Measurements from ENCODE around the gene PARP8. TPM values are rescaled to one million over a fixed set of nuclear protein-coding genes. Genes with fewer than 3 reads are reported as not detected.

Gene PARP8
- total and polyA plus RNA-seq, 2 of the 8 experiments (the other 6 are each of a cell fraction or from before 2014, with no cell fraction given): 16.6 to 30.6 TPM

- CTCF ChIA-PET (ENCODE audit: partially characterized antibody): no interaction called here
Observed at GRCh38 chr5:50759526-50760270, 93.3 kb downstream of the PARP8 start.

More at GRCh38 chr5:50759526-50760270, 93.3 kb downstream of the PARP8 start:
- peaks cover 0 to 2% of the 10 kb centered on the region in 2 experiments for H4K20me1 ChIP-seq (replicated peaks in 1 of 2; ENCODE audit: control insufficient read depth in 1 of 2, insufficient read depth in 2 of 2, low read length in 2 of 2)
- no peaks in the 10 kb centered on the region for H3K79me2 ChIP-seq (ENCODE audit: control insufficient read depth in 1 of 2, insufficient read depth in 2 of 2, low read length in 2 of 2)
- no peaks in the 10 kb centered on the region for H3K79me1 ChIP-seq (ENCODE audit: low read depth, low read length)
- no peak overlapping the region for H3K56ac ChIP-seq (replicated peaks; ENCODE audit: insufficient read length, low read depth, low read length)
- H3K27ac ChIP-seq (ENCODE audit: low read depth, low read length): no peak overlapping the region
- H4K5ac ChIP-seq (ENCODE audit: insufficient read length, low read depth, low read length): no peak overlapping the region
- no peaks in the 10 kb centered on the region for H3K23me2 ChIP-seq (ENCODE audit: low read depth, low read length)
- no peaks in the 10 kb centered on the region for H3K27me3 ChIP-seq (replicated peaks in 1 of 4; ENCODE audit: control insufficient read depth in 3 of 4, extremely low read depth in 1 of 4, insufficient read depth in 3 of 4, low read length in 3 of 4)
- H2AK5ac ChIP-seq (ENCODE audit: low read depth, low read length): no peak overlapping the region
- no peak overlapping the region for H2BK12ac ChIP-seq (ENCODE audit: low read depth, low read length)
- H3K14ac ChIP-seq (ENCODE audit: insufficient read length): no peak overlapping the region
- H4K91ac ChIP-seq (replicated peaks; ENCODE audit: insufficient read length, low read length): no peak overlapping the region
- H3K23ac ChIP-seq (ENCODE audit: insufficient read length): no peak overlapping the region
- H3K4ac ChIP-seq (replicated peaks; ENCODE audit: insufficient read length, low read depth, low read length): no peak overlapping the region
- H3K9me3 ChIP-seq (ENCODE audit: insufficient read depth in 2 of 2, low read depth in 1 of 2, low read length in 1 of 2): no peaks in the 10 kb centered on the region
- no peak overlapping the region for H2BK20ac ChIP-seq (ENCODE audit: low read length)
- no peak overlapping the region for H3K18ac ChIP-seq (ENCODE audit: extremely low read depth, low read length)
- 90% methylated on average over 1 of the region's 1 CpG; no CpG with 5 or more reads in 1 of the 2 experiments for WGBS, 2 experiments (ENCODE audit: extremely low coverage in 1 of 2, insufficient coverage in 1 of 2, insufficient read length in 1 of 2, insufficient replicate concordance in 2 of 2, low coverage in 1 of 2, low lambda C conversion rate in 2 of 2, missing lambda C conversion rate in 1 of 2)
- no peaks in the 10 kb centered on the region for H3K4me1 ChIP-seq (replicated peaks in 1 of 4; ENCODE audit: control insufficient read depth in 3 of 4, insufficient read depth in 4 of 4, low read length in 3 of 4)
- POLR2A ChIA-PET (ENCODE audit: partially characterized antibody): no interaction called here
- no peak overlapping the region for H3K4me2 ChIP-seq (ENCODE audit: insufficient read depth in 1 of 2, low read depth in 2 of 2, low read length in 2 of 2)
- no peak overlapping the region for H2AFZ ChIP-seq (ENCODE audit: low read length)
- FAIRE-seq (no peak), DNase-seq (ENCODE audit: low read depth in 1 of 2, low spot score in 2 of 2) (no peak)
- peaks cover 0 to 5% (median 0%) of the 10 kb centered on the region in 4 experiments; a peak in 2 of 8 replicates for H3K36me3 ChIP-seq (ENCODE audit: control insufficient read depth in 2 of 4, insufficient read depth in 4 of 4, low read length in 3 of 4)
- H3K4me3 ChIP-seq (ENCODE audit: extremely low read depth in 1 of 4, insufficient read depth in 2 of 4, low read depth in 3 of 4, low read length in 4 of 4): no peak overlapping the region
- no peak overlapping the region for H4K8ac ChIP-seq (ENCODE audit: extremely low read depth, insufficient read depth, low read length)
- no peak overlapping the region for H2BK15ac ChIP-seq (ENCODE audit: low read length)
- no peak for TF ChIP-seq POLR2A (IDR thresholded peaks at IDR 0.05; ENCODE audit: control extremely low read depth in 1 of 2, low read depth in 2 of 2, low read length in 2 of 2)
- TF ChIP-seq ZNF274 (IDR thresholded peaks at IDR 0.05; ENCODE audit: borderline replicate concordance, extremely low read depth, low read length): no peak
- no peak overlapping the region for H2BK120ac ChIP-seq (replicated peaks; ENCODE audit: low read depth, low read length)
- no peak overlapping the region for H2BK5ac ChIP-seq (ENCODE audit: low read depth, low read length)
- H3K9ac ChIP-seq (replicated peaks in 1 of 4; ENCODE audit: extremely low read depth in 1 of 4, low read depth in 3 of 4, low read length in 3 of 4): no peak overlapping the region

Data from H1 (cell line).